HL-60/S4 treated with phorbol 12-myristate 13-acetate at 8.2 ng/mL for 4 days and 3 days (cell line): ENCODE measurements around the gene DNMT3L.

Source experiments
- in situ Hi-C: fragments of 300-500 bp; cut with MboI; formaldehyde crosslinking; loops from 2 replicates; pipeline ENCODE4 v1.15.0; 2022; ENCODE audit warnings: low sequenced_read_pairs

Gene DNMT3L

DNA sequence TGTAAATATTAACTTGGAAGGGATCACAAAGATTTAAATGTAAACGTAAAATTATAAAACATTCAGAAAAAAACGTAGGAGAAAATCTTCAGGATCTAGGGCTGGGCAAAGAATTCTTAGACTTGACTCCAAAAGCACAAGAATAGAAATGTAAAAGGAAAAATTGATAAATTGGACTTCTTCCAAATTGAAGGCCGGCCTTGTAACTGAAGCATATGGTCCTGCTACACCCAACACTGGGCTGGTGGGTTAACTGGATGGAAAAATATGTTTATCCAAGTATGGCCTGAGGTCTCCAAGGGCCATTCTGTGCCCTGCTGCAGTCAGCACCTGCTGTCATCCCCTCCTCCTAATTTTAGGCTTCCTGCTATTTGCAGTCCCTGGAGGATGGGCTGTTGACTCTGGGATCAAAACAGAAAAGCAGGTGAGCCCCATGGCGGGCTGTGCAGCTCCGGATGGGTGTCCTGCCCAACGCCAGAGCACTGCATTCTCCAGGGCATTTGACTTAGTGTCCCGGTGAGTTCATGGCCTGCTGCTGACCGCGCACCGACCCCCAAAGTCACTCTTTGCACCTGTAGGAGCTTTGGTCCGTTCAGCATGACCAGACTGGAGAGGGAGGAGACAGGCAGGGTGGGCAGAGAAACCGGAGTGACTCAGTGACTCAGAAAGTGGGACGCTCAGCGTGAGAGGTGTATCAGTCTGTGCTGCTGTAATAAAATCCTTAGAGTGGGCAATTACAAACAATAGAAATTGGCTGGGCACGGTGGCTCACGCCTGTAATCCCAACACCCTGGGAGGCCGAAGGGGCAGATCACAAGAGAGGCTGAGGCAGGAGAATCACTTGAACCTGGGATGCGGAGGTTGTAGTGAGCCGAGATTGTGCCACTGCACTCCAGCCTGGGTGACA, 17.9 kb upstream of the DNMT3L start:
- in situ Hi-C loops, result no loop called here

DNA sequence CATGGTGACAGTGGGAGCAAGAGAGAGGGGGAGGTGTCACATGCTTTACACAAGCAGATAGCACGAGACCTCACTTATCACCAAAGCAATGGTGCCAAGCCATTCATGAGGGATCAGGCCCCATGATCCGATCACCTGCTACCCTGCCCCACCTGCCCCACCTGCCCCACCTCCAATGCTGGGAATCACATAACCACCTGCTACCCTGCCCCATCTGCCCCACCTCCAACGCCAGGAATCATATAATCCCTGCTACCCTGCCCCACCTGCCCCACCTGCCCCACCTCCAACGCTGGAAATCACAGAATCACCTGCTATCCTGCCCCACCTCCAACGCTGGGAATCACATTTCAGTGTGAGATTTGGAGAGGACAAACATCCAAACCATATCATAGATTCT, 13.3 kb upstream of the DNMT3L start:
- in situ Hi-C loops, result no loop called here

DNA sequence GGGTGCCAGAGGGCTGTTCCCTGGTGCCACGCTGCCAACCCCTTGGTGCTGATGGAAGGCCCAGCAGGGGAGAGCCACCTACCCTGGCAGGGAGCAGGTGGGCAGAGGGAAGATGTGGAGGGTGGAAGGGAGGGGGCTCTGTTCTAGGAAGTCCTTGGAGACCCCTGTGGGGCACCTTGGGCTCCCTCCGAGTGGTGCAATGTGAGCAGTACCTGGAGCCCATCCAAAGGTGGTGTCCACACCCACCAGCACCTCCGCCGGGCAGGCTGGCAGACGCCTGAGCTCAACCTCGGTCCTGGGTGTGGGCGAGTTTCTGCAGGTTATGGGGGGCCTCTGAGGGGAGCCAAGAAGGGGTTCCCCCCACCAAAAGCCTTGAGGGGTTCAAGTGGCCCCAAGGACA, 11.3 kb upstream of the DNMT3L start:
- in situ Hi-C loops, result no loop called here

DNA sequence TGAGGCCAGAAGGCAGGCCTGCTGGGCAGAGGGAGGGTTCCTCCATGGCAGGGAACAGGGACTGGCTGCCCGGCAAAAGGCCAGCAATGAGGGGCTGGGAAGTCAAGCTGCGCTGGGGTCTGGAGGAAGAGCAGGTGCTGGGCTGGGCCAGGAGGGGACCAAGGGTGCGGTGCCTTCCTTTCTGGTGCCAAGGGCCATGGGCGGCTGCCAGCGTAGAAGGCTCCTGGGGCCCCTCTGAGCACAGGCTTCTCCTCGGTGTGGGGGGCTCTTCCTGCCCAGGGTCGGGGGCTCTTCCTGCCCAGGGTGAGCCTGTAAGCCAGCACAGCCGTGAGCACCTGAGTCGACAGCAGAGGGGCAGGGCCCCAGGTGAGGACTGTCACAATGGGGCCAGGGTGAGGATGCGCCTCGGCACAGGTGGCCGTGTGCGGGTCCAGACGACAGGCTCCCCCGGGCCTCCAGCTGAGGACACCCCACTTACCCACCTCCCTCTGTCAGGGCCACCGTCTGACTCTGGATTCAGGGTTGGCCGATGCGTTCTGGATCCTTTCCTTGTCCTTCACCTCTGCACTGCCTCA, 10.7 kb upstream of the DNMT3L start:
- in situ Hi-C loops, result no loop called here

DNA sequence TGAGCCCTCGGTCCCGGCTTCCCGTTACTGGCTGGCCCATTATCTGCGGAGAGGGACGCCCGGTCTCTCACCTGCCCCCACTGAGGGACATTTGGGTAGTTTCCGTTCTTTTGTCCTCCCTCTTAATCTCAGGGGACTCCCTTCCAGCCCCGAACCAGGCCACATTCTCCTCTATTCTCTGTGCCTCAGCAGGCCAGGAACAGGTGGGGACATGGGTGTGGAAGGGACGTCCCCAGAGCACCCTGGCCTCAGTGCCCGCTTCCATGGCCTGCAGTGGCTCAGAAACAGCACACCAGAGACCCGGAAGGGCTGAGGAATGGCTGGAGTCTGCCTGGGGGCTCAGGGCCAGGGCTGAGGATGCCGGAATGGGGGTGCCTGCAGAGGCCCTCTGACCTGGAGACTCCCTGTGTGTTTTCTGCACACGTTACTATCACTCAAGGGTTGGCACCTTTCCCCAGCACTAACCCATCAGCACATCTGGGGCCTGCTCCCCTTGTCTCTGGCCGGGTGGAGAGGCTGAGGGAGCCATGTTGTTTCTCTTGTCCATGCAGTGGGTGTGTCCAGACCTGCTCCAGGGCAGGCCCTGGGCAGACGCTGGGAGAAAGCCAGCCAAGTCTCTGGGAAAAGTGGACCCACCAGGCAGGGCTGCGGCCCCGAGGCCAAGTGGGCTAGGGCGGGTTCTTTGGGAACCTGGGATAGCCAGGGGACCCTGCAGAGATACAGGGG, 10.0 kb upstream of the DNMT3L start:
- in situ Hi-C loops, result no loop called here

DNA sequence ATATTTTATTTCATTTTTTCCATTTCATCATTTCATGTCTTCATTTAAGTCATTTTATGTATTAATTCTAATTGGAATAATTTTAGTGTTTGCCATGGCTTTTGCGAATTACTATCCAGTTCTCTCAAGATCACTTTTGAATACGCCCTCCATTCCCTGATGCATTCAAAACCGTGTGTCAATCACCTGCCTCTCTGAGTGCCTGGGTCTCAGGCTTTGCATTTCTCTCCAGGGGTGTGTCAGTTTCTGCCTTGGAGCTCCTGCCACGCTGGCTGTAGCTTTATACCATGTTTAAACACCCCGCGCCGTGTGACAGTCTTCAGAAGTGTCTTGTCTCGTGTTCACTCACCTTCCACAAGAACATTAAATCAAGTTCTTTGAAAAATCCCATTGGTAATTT, 7.4 kb upstream of the DNMT3L start:
- in situ Hi-C loops, result no loop called here

DNA sequence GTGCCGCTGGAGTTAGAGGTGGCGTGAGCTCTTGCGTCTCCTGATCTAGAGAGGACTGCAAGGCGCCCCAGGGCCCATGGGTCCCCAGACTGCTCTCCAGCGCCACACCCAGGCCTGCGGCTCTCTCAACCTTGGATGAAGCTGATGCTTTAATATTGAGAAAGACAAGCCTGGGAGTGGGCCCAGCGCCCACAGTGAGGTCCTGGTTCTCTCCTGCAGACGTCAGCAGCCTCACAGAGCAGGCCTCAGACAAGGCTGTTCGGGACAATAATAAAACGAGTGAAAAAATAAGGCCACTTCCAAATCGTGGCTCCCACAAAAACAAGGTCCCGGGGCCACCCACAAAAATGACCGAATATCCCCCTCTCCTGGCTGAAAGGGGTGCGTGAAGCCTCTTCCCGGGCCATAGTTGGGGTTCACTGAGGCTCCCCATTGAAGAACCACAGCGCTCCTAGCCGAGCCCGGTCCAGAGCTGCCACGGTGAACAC, 6.0 kb upstream of the DNMT3L start:
- in situ Hi-C loops, result no loop called here

DNA sequence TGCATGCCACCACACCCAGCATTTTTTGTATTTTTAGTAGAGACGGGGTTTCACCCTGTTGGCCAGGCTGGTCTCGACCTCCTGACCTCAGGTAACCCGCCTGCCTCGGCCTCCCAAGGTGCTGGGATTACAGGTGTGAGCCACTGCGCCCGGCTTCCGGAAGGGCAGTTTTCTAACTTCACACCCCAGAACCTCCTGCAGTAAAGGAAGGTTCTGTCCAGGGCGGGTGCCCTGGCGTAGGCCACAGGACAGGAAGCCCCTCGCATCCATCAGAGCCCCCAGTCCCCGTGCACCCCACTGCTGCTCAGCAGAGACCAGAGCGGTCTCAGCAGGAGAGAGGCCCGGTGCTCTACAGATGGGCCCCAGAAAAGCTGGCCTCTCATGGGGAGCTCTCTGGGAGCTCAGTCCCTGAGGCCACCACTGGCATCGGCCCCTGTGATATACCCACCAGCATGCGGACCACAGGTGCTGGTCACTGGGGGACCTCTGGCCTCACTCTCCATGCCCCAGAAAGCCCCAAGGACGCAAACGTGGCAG, 4.1 kb upstream of the DNMT3L start:
- in situ Hi-C loops, result no loop called here

DNA sequence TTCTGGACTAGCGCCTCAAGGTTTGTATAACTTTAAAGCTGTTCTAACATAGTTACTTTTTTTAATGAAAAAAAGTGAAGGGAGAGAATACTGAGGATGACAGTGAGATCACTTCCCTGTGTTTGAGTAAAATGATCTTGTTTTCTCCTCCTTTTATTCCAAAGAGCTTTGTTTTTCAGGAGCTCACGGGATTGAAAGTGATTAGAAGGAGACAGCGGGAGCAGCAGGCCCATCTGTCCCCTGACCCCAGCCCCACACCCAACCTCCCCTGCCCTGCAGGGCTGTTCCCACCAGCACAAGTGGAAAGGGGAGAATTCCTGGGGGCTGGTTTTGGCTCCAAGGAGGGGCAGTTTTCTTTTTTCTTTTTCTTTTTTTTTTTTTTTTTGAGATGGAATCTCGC, 2.1 kb upstream of the DNMT3L start:
- in situ Hi-C loops, result no loop called here

DNA sequence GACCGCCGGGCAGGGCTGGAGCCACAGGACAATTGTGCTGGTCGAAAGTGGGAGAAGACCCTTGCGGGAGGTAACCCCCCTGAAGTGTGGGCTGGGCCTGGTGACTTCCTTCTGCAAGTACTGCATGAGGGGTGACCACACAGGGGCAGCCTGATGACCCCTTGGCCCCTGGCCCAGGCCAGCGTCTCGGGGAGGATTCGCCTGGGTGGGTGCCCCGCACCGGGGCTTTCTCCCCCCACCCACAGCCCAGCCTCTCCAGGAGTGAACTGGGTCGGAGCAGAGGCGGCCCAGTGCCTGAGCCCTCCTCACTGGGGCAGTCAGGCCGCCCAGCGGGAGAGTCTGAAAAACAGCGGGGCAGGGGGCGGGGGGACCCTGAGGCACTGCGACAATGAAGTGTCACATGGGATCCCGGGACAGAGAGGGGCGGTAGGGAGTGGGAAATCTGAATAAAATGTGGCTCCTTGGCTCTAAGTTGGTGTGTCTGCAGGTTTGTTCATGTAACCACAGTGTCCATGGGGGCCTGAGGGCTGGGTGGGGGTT, 1.6 kb upstream of the DNMT3L start:
- in situ Hi-C loops, result no loop called here

DNA sequence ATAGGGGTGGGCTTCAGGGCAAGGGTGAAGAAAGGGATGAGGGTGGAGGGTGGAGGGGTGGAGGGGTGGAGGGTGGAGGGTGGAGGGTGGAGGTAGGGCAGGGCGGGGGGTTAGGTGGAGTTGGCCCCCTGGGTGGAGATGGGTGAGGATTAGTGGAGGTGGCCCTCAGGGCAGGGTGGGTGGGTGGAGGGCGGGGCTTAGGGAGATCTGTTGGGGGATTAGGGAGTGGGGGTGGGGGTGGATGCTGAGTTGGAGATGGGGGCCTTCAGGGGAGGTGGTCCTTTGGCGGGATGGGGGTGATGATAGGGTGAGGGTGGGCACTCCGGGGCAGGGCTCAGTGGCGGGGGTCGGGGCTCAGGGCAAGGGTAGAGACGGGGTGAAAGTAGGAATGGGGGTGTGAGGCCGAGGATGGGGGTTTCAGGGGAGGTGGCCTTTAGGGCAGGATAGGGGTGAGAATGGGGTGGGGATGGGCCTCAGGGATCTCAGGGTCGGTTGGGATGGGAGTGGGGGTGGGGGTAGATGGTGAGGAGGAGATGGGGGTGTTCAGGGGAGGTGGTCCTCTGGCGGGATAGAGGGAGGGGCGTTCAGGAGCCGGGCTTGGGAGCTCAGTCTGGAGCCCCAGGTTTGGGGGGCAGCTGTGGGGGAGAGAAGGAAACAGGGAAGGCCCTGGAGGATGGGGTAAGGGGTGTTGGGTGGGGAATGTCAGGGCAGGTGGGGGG, 800 bp upstream of the DNMT3L start:
- in situ Hi-C loops, result no loop called here

DNA sequence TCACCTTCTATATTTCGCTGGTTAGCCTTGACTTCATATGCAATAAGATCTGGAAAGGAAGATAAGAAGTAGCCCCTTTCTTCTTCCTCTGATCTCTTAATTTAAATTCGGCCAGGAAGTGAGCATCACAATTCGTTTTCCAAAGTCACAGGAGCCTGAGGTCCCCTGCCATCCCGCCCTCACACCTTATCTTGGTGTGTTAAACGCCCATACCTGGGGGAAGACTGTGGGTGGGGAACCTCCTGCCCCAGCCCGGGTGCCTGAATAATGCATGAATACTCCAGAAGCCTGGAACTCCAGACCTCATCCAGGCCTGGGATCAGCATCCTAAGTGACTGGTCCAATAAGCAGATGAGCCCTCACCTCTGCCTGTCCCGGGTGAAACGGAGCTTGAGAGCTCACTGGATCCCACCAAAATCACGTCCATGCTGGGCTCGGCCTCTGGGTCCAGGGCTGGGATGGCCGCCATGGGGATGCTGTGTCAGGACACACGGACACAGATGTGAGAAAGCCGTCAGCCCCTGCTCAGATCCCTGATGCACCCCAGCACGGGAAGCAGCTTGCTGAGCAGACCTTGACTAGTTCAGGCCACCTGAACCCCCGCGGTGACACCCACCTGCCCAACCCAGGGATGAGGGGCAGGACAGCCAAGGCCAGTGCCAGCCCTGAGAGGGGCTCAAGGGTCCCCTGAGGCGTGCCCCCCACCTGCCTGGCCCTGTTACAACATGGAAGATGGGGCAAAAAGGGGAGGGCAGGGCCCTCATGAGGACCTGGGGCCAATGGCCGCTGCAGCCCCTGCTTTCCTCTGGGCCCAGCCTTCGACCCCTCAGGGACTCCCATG, 686 bp downstream of the DNMT3L start:
- in situ Hi-C loops, result no loop called here

DNA sequence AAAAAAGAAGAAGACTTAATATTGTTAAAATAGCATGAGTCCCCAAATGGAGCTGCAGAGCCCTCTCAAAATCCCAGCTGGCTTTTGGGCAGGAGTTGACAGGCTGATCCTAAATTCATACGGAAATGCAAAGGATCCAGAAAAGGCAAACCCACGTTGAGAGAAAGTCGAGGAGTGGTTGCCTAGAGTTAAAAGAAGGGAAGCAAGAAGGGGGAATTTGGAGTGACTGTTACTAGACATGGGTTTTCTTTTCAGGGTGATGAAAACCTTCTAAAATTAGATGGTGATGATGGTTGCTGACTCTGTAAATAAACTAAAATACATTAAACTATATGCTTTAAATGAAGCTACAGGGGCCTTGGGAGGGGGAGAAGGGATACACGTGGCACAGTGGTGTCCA, 1.6 kb downstream of the DNMT3L start:
- in situ Hi-C loops, result no loop called here

DNA sequence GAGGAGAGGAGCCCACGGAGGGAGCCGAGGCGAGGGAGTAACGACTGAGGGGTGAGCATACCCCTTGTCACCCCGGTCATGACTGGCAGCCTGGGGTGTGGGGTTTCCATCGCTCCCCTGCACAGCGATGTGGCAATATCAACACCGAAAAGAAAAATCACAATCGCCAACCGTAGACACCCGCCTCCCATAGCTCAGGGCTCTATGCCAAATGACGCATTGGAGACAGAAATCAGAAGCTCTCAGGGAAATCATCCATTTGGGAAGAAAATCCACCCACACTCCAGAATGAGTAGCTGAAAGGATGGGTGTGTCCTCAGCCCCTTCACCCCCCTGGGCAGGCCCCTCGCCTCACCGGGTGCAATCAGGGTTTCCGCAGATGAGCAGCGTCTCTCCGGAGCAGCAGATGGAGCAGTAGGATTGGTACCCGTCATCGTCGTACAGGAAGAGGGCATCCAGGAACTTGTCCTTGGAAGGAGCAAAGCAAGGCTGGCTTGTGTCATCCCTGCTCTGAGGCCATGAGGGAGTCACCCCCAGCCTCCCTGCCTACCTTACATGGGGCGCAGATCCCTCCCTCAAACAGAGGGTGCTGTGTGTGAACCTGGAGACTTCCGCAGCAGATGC, 2.5 kb downstream of the DNMT3L start:
- in situ Hi-C loops, result no loop called here

DNA sequence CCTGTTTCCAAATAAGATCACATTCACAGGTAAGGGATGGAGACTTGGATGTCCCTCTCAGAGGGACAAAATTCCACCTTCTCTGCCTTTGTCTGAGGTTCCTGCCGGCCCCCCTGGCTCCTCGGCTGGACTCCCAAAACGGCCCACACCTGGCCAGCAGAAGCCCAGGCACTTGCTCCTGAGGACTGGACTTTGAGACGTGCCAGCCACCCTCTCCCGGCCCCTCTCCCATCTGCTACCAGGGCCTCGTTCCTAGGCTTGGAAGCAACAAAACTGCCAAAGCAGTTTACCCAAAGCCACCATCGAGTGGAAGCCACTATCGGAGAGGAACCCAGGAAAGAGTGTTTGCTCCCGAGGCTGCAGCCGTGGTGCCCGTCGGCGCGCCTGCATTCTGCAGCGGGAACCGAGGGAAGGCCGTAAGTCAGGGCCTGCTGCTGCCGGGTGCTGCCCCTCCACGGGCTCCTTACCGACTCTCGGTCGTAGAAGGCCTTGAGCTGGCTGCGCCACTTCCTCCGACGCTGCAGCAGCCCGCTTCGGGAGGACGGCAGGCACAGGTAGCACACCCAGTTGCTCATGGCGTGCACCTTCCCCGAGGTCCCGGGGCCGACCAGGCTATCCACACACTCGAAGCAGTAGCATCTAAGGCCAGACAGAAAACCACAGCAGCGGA, 3.5 kb downstream of the DNMT3L start:
- in situ Hi-C loops, result no loop called here

DNA sequence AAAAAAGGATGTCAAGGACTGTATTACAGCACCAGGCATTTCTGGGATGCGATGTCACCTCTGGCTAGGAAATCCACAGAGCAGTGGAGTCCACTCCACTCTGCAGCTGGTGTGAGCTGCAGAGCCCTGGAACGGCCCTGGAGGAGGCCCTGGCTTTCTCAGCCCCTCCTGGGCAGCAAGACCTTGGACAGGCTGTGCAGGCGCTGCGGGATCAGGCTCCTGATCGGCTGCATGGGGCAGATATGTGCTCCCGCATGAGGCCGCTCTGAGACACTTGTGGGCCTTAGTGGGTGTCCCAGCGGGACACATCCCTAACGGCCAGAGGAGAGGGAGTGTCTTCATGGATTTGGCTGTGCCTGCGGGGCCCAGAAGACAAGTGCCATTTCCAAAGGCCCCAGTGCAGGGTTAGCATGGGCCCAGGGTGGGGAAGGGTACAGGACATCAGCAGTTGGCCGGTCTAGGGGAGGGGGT, 6.2 kb downstream of the DNMT3L start:
- in situ Hi-C loops, result no loop called here

DNA sequence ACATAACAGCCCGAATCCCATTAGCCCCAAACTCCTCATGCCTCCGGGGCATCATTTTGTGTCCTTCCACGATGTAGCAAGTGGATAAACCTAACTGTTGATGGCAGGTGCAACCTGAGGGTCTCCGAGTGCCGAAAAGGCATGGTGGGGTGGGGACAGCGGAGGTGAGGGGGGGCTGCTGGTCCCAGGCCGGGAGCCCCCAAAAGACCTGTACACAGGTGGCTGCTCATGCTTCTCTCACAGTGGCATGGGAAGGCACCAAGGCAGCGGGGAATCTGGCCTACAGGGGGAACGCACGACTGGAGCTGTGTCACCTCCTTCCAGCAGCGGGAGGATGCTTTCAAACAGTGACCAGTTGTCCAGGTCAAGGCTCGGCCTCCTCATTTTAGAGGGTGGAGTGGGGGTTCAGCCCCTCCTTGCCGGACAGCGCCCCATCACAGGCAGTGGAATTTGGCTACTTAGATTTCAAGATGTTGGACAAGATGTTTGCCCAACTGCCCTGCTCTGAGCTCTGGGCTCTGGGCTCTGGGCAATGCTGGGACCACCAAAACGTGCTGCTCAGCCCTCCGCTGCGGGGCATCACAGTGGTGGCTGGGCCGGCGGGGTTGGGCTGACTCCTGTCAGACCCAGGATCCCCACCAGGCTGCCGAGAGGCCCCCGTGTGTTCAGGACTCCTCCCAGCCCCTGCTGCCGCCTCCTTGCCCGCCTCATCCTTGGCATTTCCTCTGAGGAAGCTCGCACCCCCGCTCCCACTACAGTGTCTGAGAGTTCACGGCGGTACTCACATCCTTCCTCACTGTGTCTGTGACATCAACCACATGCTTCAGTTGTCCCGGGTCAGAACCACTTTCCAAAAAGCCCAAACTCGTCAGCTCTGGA, 7.6 kb downstream of the DNMT3L start:
- in situ Hi-C loops, result no loop called here
